Adipocyte (in vitro differentiated cells): ENCODE data around the gene RBFOX2.

Source experiments
- DNase-seq: peaks from one replicate; pipeline ENCODE4 v3.0.0-alpha.2; 2015; ENCODE audit warnings: low read depth
- H3K27me3 ChIP-seq: replicated peaks from 2 replicates; pipeline ENCODE4 v1.7.0; 2013; ENCODE audit warnings: mild to moderate bottlenecking, low read length, moderate library complexity; ENCODE audit not compliant: control insufficient read depth, insufficient read depth
- H3K36me3 ChIP-seq: 2 replicates; pipeline ENCODE4 v1.7.0; 2013; ENCODE audit warnings: low read length, mild to moderate bottlenecking, moderate library complexity; ENCODE audit not compliant: control insufficient read depth, insufficient read depth, severe bottlenecking
- H3K4me1 ChIP-seq: 2 replicates; pipeline ENCODE4 v1.7.0; 2013; ENCODE audit warnings: mild to moderate bottlenecking, low read length, moderate library complexity; ENCODE audit not compliant: control insufficient read depth, insufficient read depth
- H3K4me3 ChIP-seq: 2 replicates; pipeline ENCODE4 v1.7.0; 2013; ENCODE audit warnings: mild to moderate bottlenecking, low read length, moderate library complexity
- H3K9ac ChIP-seq: 2 replicates; pipeline ENCODE4 v1.7.0; 2013; ENCODE audit warnings: mild to moderate bottlenecking, low read length, moderate library complexity
- H3K9me3 ChIP-seq: 2 replicates; pipeline ENCODE4 v1.7.0; 2013; ENCODE audit warnings: mild to moderate bottlenecking, low read length, moderate library complexity; ENCODE audit not compliant: control insufficient read depth

Gene RBFOX2

GRCh38 chr22:35894464-35894878 is 134.2 kb downstream of the RBFOX2 start:
- Histone ChIP-seq H3K9ac (peak overlapping the region; percentile 71), H3K9me3 (no peaks in the 10 kb centered on the region), H3K36me3 (no peaks in the 10 kb centered on the region), H3K4me1 (peaks cover 40% of the 10 kb centered on the region), H3K4me3 (peak overlapping the region; percentile 76), H3K27me3 (no peaks in the 10 kb centered on the region)
- no peak for DNase-seq

- Histone ChIP-seq H3K36me3 (no peaks in the 10 kb centered on the region), H3K27me3 (no peaks in the 10 kb centered on the region), H3K9me3 (no peaks in the 10 kb centered on the region), H3K9ac (no peak overlapping the region), H3K4me3 (peak overlapping the region; percentile 76), H3K4me1 (peaks cover 39% of the 10 kb centered on the region)
- DNase-seq: no peak
These were observed 134.9 kb downstream of the RBFOX2 start for GRCh38 chr22:35893698-35894097.

- peaks cover 42% of the 10 kb centered on the region for H3K4me1 ChIP-seq
- DNase-seq: no peak
- H3K36me3 ChIP-seq: no peaks in the 10 kb centered on the region
- H3K27me3 ChIP-seq: no peaks in the 10 kb centered on the region
- H3K4me3 ChIP-seq: peak overlapping the region; percentile 61
- peak overlapping the region; percentile 8 for H3K9ac ChIP-seq
- no peaks in the 10 kb centered on the region for H3K9me3 ChIP-seq
These were observed 136.4 kb downstream of the RBFOX2 start for GRCh38 chr22:35892192-35892591.

DNA sequence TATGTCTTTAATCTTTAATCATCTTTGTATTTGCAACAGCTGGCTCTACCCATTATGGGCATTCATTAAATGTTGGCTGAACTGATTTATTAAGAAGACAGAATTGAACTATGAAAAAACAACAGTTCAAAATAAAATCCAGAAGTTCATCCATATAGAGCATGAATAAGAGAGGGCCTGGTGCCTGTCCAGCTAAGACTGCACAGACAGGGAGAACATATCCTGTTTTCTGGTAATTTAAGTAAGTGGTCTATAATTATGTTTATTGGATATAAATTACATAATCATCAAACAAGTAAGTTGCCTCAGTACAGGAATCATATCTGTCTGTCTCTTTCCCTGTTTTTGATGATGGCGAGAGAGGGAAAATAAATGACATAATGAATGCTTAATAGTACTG is 137.2 kb downstream of the RBFOX2 start:
- no peak for DNase-seq
- H3K9ac ChIP-seq: no peak overlapping the region
- H3K27me3 ChIP-seq: no peaks in the 10 kb centered on the region
- H3K9me3 ChIP-seq: no peaks in the 10 kb centered on the region
- H3K36me3 ChIP-seq: no peaks in the 10 kb centered on the region
- peaks cover 42% of the 10 kb centered on the region for H3K4me1 ChIP-seq
- H3K4me3 ChIP-seq: no peak overlapping the region

- Histone ChIP-seq H3K9ac (no peak overlapping the region), H3K4me3 (no peak overlapping the region), H3K4me1 (peaks cover 28% of the 10 kb centered on the region), H3K27me3 (no peaks in the 10 kb centered on the region), H3K9me3 (no peaks in the 10 kb centered on the region), H3K36me3 (no peaks in the 10 kb centered on the region)
- DNase-seq: no peak
These were observed 139.6 kb downstream of the RBFOX2 start for GRCh38 chr22:35889071-35889470.

DNA sequence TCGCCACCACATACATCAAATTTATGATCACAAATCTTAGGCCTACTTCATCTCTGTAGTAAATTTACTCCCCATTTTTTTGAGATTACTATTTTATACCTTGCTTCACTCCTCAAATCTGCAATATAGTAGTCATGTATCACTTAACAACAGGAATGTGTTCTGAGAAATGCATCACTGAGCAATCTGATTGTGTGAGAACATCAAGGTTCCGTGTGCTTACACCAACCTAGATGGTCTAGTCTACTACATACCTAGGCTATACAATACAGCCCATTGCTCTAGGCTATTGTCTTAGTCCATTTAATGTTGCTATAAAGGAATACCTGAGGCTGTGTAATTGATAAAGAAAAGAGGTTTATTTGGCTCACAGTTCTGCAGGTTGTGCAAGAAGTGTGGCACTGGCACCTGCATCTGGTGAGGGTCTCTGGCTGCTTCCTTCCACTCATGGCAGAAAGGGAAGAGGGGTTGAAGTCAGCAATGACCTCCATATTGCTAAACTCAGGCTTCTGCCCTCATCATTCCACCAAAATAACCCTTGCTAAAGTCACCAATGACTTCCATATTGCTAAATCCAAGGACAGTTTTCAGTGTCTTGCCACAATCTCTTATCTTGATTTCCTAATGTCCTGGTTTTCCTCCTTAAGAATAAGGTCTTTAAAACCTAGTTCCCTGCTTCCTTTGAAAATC is 140.3 kb downstream of the RBFOX2 start:
- no peaks in the 10 kb centered on the region for H3K9me3 ChIP-seq
- peaks cover 24% of the 10 kb centered on the region for H3K4me1 ChIP-seq
- no peak overlapping the region for H3K4me3 ChIP-seq
- DNase-seq: no peak
- no peak overlapping the region for H3K9ac ChIP-seq
- no peaks in the 10 kb centered on the region for H3K27me3 ChIP-seq
- no peaks in the 10 kb centered on the region for H3K36me3 ChIP-seq

- peaks cover 24% of the 10 kb centered on the region for H3K4me1 ChIP-seq
- H3K4me3 ChIP-seq: no peak overlapping the region
- no peak overlapping the region for H3K9ac ChIP-seq
- no peaks in the 10 kb centered on the region for H3K9me3 ChIP-seq
- no peaks in the 10 kb centered on the region for H3K27me3 ChIP-seq
- DNase-seq: no peak
- H3K36me3 ChIP-seq: no peaks in the 10 kb centered on the region
These were observed 141.2 kb downstream of the RBFOX2 start for GRCh38 chr22:35887296-35887875.

- DNase-seq: no peak
- no peak overlapping the region for H3K9ac ChIP-seq
- no peaks in the 10 kb centered on the region for H3K36me3 ChIP-seq
- H3K4me3 ChIP-seq: no peak overlapping the region
- H3K9me3 ChIP-seq: no peaks in the 10 kb centered on the region
- peaks cover 23% of the 10 kb centered on the region for H3K4me1 ChIP-seq
- no peaks in the 10 kb centered on the region for H3K27me3 ChIP-seq
These were observed 142.3 kb downstream of the RBFOX2 start for GRCh38 chr22:35886309-35886708.

DNA sequence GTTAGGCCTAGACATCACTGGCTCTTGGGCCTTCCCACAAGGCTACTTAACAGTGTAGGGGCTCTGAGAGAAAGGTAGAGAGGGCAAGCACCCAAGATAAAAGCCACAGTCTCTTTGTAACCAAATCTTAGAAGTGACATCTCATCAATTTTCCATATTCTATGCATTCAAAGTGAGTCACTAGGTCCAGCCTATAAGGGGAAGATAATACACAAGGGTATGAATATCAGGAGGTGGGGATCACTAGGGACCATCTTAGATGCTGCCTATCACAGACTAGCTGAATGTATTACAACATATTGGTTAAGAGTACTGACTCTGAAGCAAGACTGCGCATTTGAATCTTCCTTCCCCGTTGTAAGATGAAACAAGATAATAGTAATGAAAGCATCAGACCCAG is 144.1 kb downstream of the RBFOX2 start:
- DNase-seq: no peak

GRCh38 chr22:35883031-35883620 is 145.5 kb downstream of the RBFOX2 start:
- peak; percentile 19 for DNase-seq
- Histone ChIP-seq H3K4me3 (no peak overlapping the region), H3K4me1 (peaks cover 20% of the 10 kb centered on the region)

More for the DNA sequence above, 144.1 kb downstream of the RBFOX2 start:
- no peak overlapping the region for H3K9ac ChIP-seq
- no peaks in the 10 kb centered on the region for H3K36me3 ChIP-seq
- H3K9me3 ChIP-seq: no peaks in the 10 kb centered on the region
- H3K27me3 ChIP-seq: no peaks in the 10 kb centered on the region
- no peak overlapping the region for H3K4me3 ChIP-seq
- H3K4me1 ChIP-seq: peaks cover 23% of the 10 kb centered on the region

DNA sequence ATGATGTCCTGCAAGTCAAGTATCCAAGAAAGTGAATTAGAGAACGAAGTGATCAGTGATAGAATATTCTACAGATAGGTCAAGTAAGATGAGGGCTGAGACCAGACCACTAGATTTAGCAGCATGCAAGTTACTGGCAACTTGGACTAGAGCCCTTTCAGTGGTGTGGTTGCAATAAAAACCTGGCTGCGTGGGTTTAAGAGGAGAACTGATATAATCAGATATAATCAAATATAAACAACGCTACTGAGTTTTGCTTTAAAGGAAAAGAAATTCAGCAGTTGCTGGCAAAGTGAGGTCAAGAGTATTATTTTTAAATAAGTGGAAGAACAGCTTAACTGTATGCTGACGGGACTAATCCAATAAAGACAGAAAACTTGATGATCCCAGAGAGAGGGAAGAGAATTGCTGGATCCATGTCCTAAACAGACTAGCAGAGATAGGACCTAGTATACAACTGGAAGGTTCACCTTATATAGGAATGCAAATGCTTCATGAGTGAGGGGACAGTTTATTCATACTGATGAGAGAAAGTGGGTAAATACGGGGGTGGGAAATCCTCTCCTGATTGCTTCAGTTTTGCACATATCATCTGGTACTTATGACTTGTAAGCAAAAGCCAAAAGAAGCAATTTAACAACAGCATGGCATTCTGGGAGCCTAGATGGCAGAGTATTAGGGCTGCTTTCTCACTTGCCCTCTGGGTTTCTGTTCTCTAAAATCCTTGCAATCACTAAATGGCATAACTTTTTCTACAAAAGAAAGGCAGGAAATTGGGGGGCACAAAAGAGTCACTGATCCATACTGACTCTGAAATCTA is 146.2 kb downstream of the RBFOX2 start:
- DNase-seq: peak; percentile 43
- H3K27me3 ChIP-seq: no peaks in the 10 kb centered on the region
- no peaks in the 10 kb centered on the region for H3K9me3 ChIP-seq
- H3K4me1 ChIP-seq: peaks cover 20% of the 10 kb centered on the region
- H3K9ac ChIP-seq: no peak overlapping the region
- no peaks in the 10 kb centered on the region for H3K36me3 ChIP-seq
- H3K4me3 ChIP-seq: peak overlapping the region; percentile 10

More at GRCh38 chr22:35883031-35883620, 145.5 kb downstream of the RBFOX2 start:
- no peaks in the 10 kb centered on the region for H3K27me3 ChIP-seq
- H3K9ac ChIP-seq: no peak overlapping the region
- no peaks in the 10 kb centered on the region for H3K36me3 ChIP-seq
- no peaks in the 10 kb centered on the region for H3K9me3 ChIP-seq
